ENCODE results near the gene SMARCD2. TPM values are rescaled to one million over a fixed set of nuclear protein-coding genes. Genes with fewer than 3 reads are reported as not detected.
"Not testable (repeated sequence)": the region's sequence is repeated elsewhere in the genome, so short reads cannot be mapped to it uniquely, and the experiment has no call there.

SMARCD2 gene
- 100 to 1,000 TPM; 234 to 337 (median 309) TPM for total RNA-seq

GRCh38 chr17:63842540-63843386 lies at the start of gene SMARCD2:
Gene SMARCD2 (minus strand): TSS chr17:63842685. CDS start chr17:63842674, 11 bp downstream.
- Histone ChIP-seq H3K4me1 (peaks cover 46% of the 10 kb centered on the region), H3K4me3 (peak within 1 kb of the TSS; percentile 71), H3K36me3 (no peaks in the 10 kb centered on the region), H3K9me3 (no peaks in the 10 kb centered on the region), H3K27me3 (no peaks in the 10 kb centered on the region), H3K27ac (peak within 1 kb of the TSS; percentile 93)
- peak; percentile 99 for DNase-seq (ENCODE audit: low spot score in 2 of 2)
- 0% methylated on average over 58 of the region's 92 CpGs for WGBS
- no peak for TF ChIP-seq CTCF (IDR thresholded peaks at IDR 0.05)
- peak; percentile 30 to 88 for TF ChIP-seq POLR2A (IDR thresholded peaks at IDR 0.05)
- no peak for TF ChIP-seq EP300 (IDR thresholded peaks at IDR 0.05)
- peak in 2 of 3 donors; percentile 67 to 91 for TF ChIP-seq POLR2AphosphoS5 (IDR thresholded peaks at IDR 0.05)

- not testable (repeated sequence) for H3K4me3 ChIP-seq; H3K36me3 ChIP-seq; H3K4me1 ChIP-seq; H3K27me3 ChIP-seq; H3K9me3 ChIP-seq; DNase-seq (ENCODE audit: low spot score in 2 of 2); H3K27ac ChIP-seq
- 27% methylated on average over 13 of the region's 13 CpGs for WGBS
- TF ChIP-seq CTCF (IDR thresholded peaks at IDR 0.05), result peak; percentile 27 to 37
Measured at GRCh38 chr17:63889026-63889848, 46.8 kb upstream of the SMARCD2 start.

GRCh38 chr17:63885119-63885518 lies 42.6 kb upstream of the SMARCD2 start:
- H3K27me3 ChIP-seq; H3K9me3 ChIP-seq; H3K36me3 ChIP-seq; H3K4me3 ChIP-seq; DNase-seq (ENCODE audit: low spot score in 2 of 2); H3K4me1 ChIP-seq; H3K27ac ChIP-seq: not testable (repeated sequence)
- 72% methylated on average over 8 of the region's 11 CpGs for WGBS

DNA sequence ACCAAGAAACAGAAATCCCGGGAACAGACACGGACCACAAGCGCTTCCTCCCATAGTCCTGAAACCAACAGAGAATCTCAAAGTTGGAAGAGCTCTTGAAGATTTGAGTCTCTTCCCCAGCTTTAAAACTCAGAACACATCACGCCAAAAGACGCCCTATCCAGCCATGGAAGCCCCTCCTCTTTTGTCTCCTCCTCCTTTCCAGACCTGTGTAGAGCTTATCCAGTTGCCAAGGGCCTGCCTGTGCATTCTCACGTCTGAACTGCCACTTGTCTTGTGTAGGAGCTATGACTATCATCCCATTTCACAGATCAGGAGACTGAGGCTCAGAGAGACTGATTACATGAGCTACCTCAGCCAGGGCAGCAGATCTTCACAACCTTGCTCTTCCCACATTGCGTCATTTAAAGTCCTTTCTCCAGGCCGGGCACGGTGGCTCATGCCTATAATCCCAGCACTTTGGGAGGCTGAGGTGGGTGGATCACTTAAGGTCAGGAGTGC lies 40.2 kb upstream of the SMARCD2 start:
- not testable (repeated sequence) for H3K27ac ChIP-seq; H3K36me3 ChIP-seq; H3K27me3 ChIP-seq; H3K4me1 ChIP-seq; DNase-seq (ENCODE audit: low spot score in 2 of 2); H3K9me3 ChIP-seq; H3K4me3 ChIP-seq
- 72% methylated on average over 9 of the region's 9 CpGs for WGBS

- Histone ChIP-seq H3K36me3 (no peaks in the 10 kb centered on the region), H3K4me1 (no peaks in the 10 kb centered on the region), H3K27ac (no peak within 1 kb of the TSS), H3K9me3 (no peaks in the 10 kb centered on the region), H3K27me3 (no peaks in the 10 kb centered on the region), H3K4me3 (no peak within 1 kb of the TSS)
- 40% methylated on average over 13 of the region's 15 CpGs for WGBS
- DNase-seq (ENCODE audit: low spot score in 2 of 2), result no peak
- TF ChIP-seq CTCF (IDR thresholded peaks at IDR 0.05), result peak; percentile 13 to 78
- TF ChIP-seq POLR2AphosphoS5 (IDR thresholded peaks at IDR 0.05), result no peak
- no peak for TF ChIP-seq POLR2A (IDR thresholded peaks at IDR 0.05)
Measured at GRCh38 chr17:63881935-63882601, 39.6 kb upstream of the SMARCD2 start, which contains the start of gene GH2. Gene GH2 (minus strand): TSS chr17:63881944. CDS start chr17:63881801, 143 bp downstream.

DNA sequence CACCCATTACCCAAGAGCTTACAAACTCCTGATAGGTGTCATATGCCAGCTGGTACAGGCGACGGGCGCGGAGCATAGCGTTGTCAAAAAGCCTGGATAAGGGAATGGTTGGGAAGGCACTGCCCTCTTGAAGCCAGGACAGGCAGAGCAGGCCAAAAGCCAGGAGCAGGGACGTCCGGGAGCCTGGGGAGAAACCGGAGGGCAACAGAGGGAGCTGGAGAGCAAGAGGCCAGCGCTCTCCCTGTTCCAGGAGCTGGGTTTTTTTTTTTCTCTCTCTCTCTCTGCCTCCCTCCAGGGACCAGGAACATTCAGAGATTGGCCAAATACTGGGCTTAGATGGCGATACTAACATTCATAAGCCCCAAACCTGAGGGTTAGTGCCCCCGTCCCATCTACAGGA lies 38.9 kb upstream of the SMARCD2 start:
- H3K27me3 ChIP-seq; DNase-seq (ENCODE audit: low spot score in 2 of 2); H3K36me3 ChIP-seq; H3K4me1 ChIP-seq; H3K27ac ChIP-seq; H3K4me3 ChIP-seq; H3K9me3 ChIP-seq: not testable (repeated sequence)
- WGBS, result 73% methylated on average over 11 of the region's 11 CpGs

Measured in suprapubic skin (tissue), 4 donors.